GM12878 (cell line): ENCODE data around the gene TECPR1. TPM values are rescaled to one million over a fixed set of nuclear protein-coding genes. Genes with fewer than 3 reads are reported as not detected.

Experiments used
- ATAC-seq: fragments of 200-7000 bp; cut with Tn5 transposase; 3 replicates; pipeline ENCODE4 v1.9.1; 2020; ENCODE audit warnings: mild to moderate bottlenecking, moderate library complexity
- BruUV-seq: library from RNA; stranded (reverse); fragments of 400-500 nt; replicated peaks from 2 replicates; lab custom pipeline; 2021; lab: Mats Ljungman, UMichigan
- CTCF ChIA-PET: fragments of 300-600 bp; sonication (Branson Sonifier 250); formaldehyde crosslinking; extraction: SDS; loops from one replicate; lab custom pipeline; 2021; ENCODE audit warnings: inconsistent platforms; lab: Yijun Ruan, JAX
- POLR2A ChIA-PET: fragments of 350-600 bp; formaldehyde crosslinking; extraction: SDS; loops from one replicate; lab custom pipeline; 2021; ENCODE audit warnings: inconsistent platforms; lab: Charles Lee
- RAD21 ChIA-PET: fragments of 300-600 bp; sonication (Branson Sonifier 250); formaldehyde crosslinking; loops from one replicate; lab custom pipeline; 2023; ENCODE audit warnings: antibody characterized with exemption; ENCODE audit not compliant: unreplicated experiment; lab: Charles Lee
- SMC1A ChIA-PET: fragments of 300-600 bp; sonication (Branson Sonifier 250); formaldehyde crosslinking; loops from one replicate; lab custom pipeline; 2023; ENCODE audit not compliant: unreplicated experiment, uncharacterized antibody; lab: Charles Lee
- DNase-seq: peaks from one replicate; pipeline ENCODE4 v3.0.0-alpha.2; 2011; ENCODE audit warnings: low read depth, low spot score
- FAIRE-seq: peaks from 3 replicates; lab custom pipeline; 2011; peaks lifted over from hg19 to GRCh38; lab: Jason Lieb, UNC
- H2AFZ ChIP-seq: 2 replicates; pipeline ENCODE4 v1.6.0; 2011; ENCODE audit warnings: low read depth, low read length, control low read depth; ENCODE audit not compliant: control insufficient read depth
- H3K27ac ChIP-seq: 2 replicates; pipeline ENCODE4 v1.5.1; 2011; ENCODE audit warnings: control low read depth; ENCODE audit not compliant: control insufficient read depth, insufficient read depth
- H3K27me3 ChIP-seq, 2 experiments: replicated peaks in 1 of 2; 2 replicates each; pipeline versions ENCODE4 v1.6.0 to v1.6.1; 2011; ENCODE audit warnings: low read length in 1 of 2; ENCODE audit not compliant: control insufficient read depth in 2 of 2, insufficient read depth in 2 of 2
- H3K36me3 ChIP-seq, 2 experiments: 2 replicates each; pipeline ENCODE4 v1.5.1; 2011; ENCODE audit warnings: low read length in 1 of 2; ENCODE audit not compliant: control insufficient read depth in 2 of 2, insufficient read depth in 2 of 2
- H3K4me1 ChIP-seq: 2 replicates; pipeline ENCODE4 v1.6.1; 2011; ENCODE audit warnings: mild to moderate bottlenecking, low read length, moderate library complexity, mixed read lengths; ENCODE audit not compliant: control insufficient read depth, insufficient read depth
- H3K4me2 ChIP-seq: 2 replicates; pipeline ENCODE4 v1.6.0; 2011; ENCODE audit warnings: control low read depth; ENCODE audit not compliant: control insufficient read depth, insufficient read depth
- H3K4me3 ChIP-seq: fragments of 200-600 bp; sonication (generic); 2 replicates; pipeline ENCODE4 v1.5.1; 2016
- H3K79me2 ChIP-seq: 2 replicates; pipeline ENCODE4 v1.6.0; 2011; ENCODE audit warnings: low read length; ENCODE audit not compliant: control insufficient read depth, insufficient read depth
- H3K9ac ChIP-seq: 2 replicates; pipeline ENCODE4 v1.8.0; 2011; ENCODE audit warnings: low read length, control low read depth, mixed read lengths; ENCODE audit not compliant: control insufficient read depth, insufficient read depth
- H3K9me3 ChIP-seq: replicated peaks from 3 replicates; pipeline ENCODE4 v1.5.1; 2011; ENCODE audit warnings: mild to moderate bottlenecking, low read length; ENCODE audit not compliant: control insufficient read depth, insufficient read depth
- H4K20me1 ChIP-seq: 2 replicates; pipeline ENCODE4 v1.6.0; 2011; ENCODE audit not compliant: control insufficient read depth, insufficient read depth
- CHD2 ChIP-seq: IDR thresholded peaks from 2 replicates; pipeline ENCODE4 v1.6.1; 2011; ENCODE audit warnings: low read depth, low read length, improper control_type of control experiment, borderline replicate concordance
- FOXK2 ChIP-seq: fragments of 450-650 bp; IDR thresholded peaks from 2 replicates; pipeline ENCODE4 v1.6.1; 2017; ENCODE audit warnings: mild to moderate bottlenecking, moderate library complexity
- GATAD2B ChIP-seq: fragments of 450-650 bp; conservative IDR thresholded peaks from 2 replicates; pipeline ENCODE4 v1.6.1; 2017; ENCODE audit warnings: low read depth, mild to moderate bottlenecking, moderate library complexity
- MEF2B ChIP-seq: fragments of 450-650 bp; IDR thresholded peaks from 2 replicates; pipeline ENCODE4 v1.6.1; 2018; ENCODE audit warnings: mild to moderate bottlenecking, moderate library complexity; ENCODE audit not compliant: partially characterized antibody, poor library complexity, severe bottlenecking
- NFIC ChIP-seq: IDR thresholded peaks from 2 replicates; pipeline ENCODE4 v1.6.1; 2012; ENCODE audit warnings: low read depth, mild to moderate bottlenecking, inconsistent platforms, low read length, moderate library complexity
- PAX8 ChIP-seq: fragments of 450-650 bp; IDR thresholded peaks from 2 replicates; pipeline ENCODE4 v1.6.1; 2017; ENCODE audit warnings: mild to moderate bottlenecking, moderate library complexity
- RFX5 ChIP-seq: IDR thresholded peaks from 2 replicates; pipeline ENCODE4 v1.6.1; 2011; ENCODE audit warnings: low read depth, low read length, improper control_type of control experiment
- RUNX3 ChIP-seq: IDR thresholded peaks from 2 replicates; pipeline ENCODE4 v1.6.1; 2012; ENCODE audit warnings: low read length, inconsistent platforms
- SMAD1 ChIP-seq: fragments of 450-650 bp; IDR thresholded peaks from 2 replicates; pipeline ENCODE4 v1.6.1; 2018; ENCODE audit warnings: mild to moderate bottlenecking, low read depth; ENCODE audit not compliant: partially characterized antibody
- SMARCA5 ChIP-seq: fragments of 450-650 bp; IDR thresholded peaks from 2 replicates; pipeline ENCODE4 v1.6.1; 2017; ENCODE audit warnings: mild to moderate bottlenecking
- STAT3 ChIP-seq: IDR thresholded peaks from 2 replicates; pipeline ENCODE4 v1.6.1; 2011; ENCODE audit warnings: low read depth, low read length, improper control_type of control experiment
- WGBS: methylation state at CpG from one replicate; pipeline ENCODE4 v1.1.6; 2016; ENCODE audit warnings: low lambda C conversion rate; ENCODE audit not compliant: insufficient replicate concordance, insufficient coverage; ENCODE audit errors: missing lambda C conversion rate; 5-methylcytosine and 5-hydroxymethylcytosine counted together
- in situ Hi-C: fragments of 300-500 bp; cut with MboI; formaldehyde crosslinking; loops from 9 replicates; pipeline ENCODE4 v1.14.3; 2018; ENCODE audit warnings: mixed read lengths
- intact Hi-C: fragments of 100-400 bp; cut with micrococcal nuclease; formaldehyde crosslinking; loops from one replicate; pipeline ENCODE4 v1.14.2; 2022; ENCODE audit not compliant: unreplicated experiment
- polyA plus RNA-seq, 11 experiments: library from polyadenylated mRNA; depleted of rRNA in 4 of 11; unstranded in 6 of 11; stranded (reverse) in 5 of 11; fragments of >200 nt; fragmentation: Nextera tagmentation in 4 of 11; fragmentation: Illumina TruSeq in 1 of 11; extraction: Ambion mirVana in 4 of 11; extraction: Trizol in 1 of 11; gene quantifications; 1 replicate in 1 of 11; 2 replicates in 10 of 11; pipeline versions ENCODE4 v1.2.1 to v1.2.3, GENCODE V29; 2011 to 2016; ENCODE audit warnings: inconsistent platforms in 2 of 11, missing spikeins in 2 of 11, low read depth in 1 of 11
- total RNA-seq, 4 experiments: library from RNA; depleted of rRNA in 3 of 4; stranded (reverse); fragments of >200 nt in 3 of 4; fragmentation: Illumina TruSeq in 1 of 4; extraction: Trizol in 1 of 4; gene quantifications; 2 replicates each; pipeline versions ENCODE4 v1.2.1 to v1.2.3, GENCODE V29; 2013 to 2021
- TF ChIP-seq, protein P1 (sequence below): IDR thresholded peaks from 2 replicates; pipeline ENCODE4 v1.6.1; 2011; ENCODE audit warnings: low read depth, low read length, improper control_type of control experiment, borderline replicate concordance
- TF ChIP-seq, protein P2 (sequence below): IDR thresholded peaks from 2 replicates; pipeline ENCODE4 v1.6.1; 2012; ENCODE audit warnings: low read length, inconsistent platforms
- TF ChIP-seq, protein P3 (sequence below): IDR thresholded peaks from 2 replicates; pipeline ENCODE4 v1.6.1; 2011; ENCODE audit warnings: borderline replicate concordance, low read depth, mild to moderate bottlenecking, moderate library complexity, low read length; ENCODE audit not compliant: insufficient read depth, poor library complexity, severe bottlenecking

TECPR1 gene
- total and polyA plus RNA-seq, 10 of the 15 experiments (the other 5 are each of a cell fraction or from before 2014, with no cell fraction given) = 0.26 to 16.8 (median 4.2) TPM

DNA sequence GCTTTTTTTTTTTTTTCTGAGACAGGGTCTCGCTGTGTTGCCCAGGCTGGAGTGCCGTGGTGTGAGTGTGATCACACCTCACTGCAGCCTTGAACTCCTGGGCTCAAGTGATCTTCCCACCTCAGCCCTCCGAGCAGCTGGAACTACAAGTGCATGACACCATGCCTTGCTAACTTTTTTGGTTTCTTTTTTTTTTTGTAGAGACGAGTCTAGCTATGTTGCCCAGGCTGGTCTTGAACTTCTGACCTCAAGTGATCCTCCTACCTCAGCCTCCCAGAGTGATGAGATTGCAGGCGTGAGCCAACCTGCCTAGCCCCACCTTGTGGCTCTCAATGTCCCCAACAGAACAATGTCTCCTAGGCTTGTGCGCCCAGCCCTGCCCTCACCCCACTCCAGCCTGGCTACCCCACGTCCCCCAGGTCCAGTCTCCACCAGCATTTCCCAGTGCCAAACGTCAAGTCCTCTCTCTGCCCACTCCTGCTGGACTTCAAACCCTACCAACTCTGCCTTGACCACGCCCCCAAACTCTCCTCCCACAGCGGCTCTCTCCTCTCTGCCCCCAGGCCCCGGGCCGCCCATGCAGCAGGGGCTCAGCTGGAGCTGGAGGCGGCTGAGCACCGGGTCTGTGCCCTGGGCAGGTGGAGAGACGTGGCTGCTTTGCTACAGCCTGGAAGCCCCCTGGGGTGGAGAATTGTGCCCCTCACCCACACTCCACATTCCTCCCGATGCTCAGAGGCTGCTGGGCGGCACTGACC lies 21.9 kb downstream of the TECPR1 start:
- ChIA-PET SMC1A (no interaction called here), CTCF (interaction anchor here (0.7 kb wide), 1 partner anchor 1769 kb away, joined by 3 read pairs; no protein-coding TSS in a partner anchor), RAD21 (no interaction called here), POLR2A (no interaction called here)
- in situ Hi-C loops (no loop called here), intact Hi-C loops (no loop called here)
- WGBS = 86% methylated on average over 17 of the region's 17 CpGs
- no peak for DNase-seq
- no TSS peak for BruUV-seq
- no peak for FAIRE-seq
- ATAC-seq = peak; percentile 25; the same call in 1 of the 3 replicates
- Histone ChIP-seq H3K27me3 (no peaks in the 10 kb centered on the region), H3K79me2 (no peaks in the 10 kb centered on the region), H3K4me3 (no peak overlapping the region), H3K4me2 (no peak overlapping the region), H3K9me3 (no peaks in the 10 kb centered on the region), H3K27ac (no peak overlapping the region), H3K36me3 (no peaks in the 10 kb centered on the region), H3K4me1 (no peaks in the 10 kb centered on the region), H3K9ac (no peak overlapping the region), H2AFZ (no peak overlapping the region), H4K20me1 (no peaks in the 10 kb centered on the region)
- no peak for TF ChIP-seq CHD2
- TF ChIP-seq FOXK2 = no peak
- no peak for TF ChIP-seq RFX5
- TF ChIP-seq, protein P1, sequence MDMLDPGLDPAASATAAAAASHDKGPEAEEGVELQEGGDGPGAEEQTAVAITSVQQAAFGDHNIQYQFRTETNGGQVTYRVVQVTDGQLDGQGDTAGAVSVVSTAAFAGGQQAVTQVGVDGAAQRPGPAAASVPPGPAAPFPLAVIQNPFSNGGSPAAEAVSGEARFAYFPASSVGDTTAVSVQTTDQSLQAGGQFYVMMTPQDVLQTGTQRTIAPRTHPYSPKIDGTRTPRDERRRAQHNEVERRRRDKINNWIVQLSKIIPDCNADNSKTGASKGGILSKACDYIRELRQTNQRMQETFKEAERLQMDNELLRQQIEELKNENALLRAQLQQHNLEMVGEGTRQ = no peak
- TF ChIP-seq STAT3 = no peak
- no peak for TF ChIP-seq SMAD1
- TF ChIP-seq PAX8 = no peak
- no peak for TF ChIP-seq GATAD2B
- TF ChIP-seq, protein P2, sequence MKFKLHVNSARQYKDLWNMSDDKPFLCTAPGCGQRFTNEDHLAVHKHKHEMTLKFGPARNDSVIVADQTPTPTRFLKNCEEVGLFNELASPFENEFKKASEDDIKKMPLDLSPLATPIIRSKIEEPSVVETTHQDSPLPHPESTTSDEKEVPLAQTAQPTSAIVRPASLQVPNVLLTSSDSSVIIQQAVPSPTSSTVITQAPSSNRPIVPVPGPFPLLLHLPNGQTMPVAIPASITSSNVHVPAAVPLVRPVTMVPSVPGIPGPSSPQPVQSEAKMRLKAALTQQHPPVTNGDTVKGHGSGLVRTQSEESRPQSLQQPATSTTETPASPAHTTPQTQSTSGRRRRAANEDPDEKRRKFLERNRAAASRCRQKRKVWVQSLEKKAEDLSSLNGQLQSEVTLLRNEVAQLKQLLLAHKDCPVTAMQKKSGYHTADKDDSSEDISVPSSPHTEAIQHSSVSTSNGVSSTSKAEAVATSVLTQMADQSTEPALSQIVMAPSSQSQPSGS = no peak
- TF ChIP-seq NFIC = no peak
- TF ChIP-seq, protein P3, sequence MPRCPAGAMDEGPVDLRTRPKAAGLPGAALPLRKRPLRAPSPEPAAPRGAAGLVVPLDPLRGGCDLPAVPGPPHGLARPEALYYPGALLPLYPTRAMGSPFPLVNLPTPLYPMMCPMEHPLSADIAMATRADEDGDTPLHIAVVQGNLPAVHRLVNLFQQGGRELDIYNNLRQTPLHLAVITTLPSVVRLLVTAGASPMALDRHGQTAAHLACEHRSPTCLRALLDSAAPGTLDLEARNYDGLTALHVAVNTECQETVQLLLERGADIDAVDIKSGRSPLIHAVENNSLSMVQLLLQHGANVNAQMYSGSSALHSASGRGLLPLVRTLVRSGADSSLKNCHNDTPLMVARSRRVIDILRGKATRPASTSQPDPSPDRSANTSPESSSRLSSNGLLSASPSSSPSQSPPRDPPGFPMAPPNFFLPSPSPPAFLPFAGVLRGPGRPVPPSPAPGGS = no peak
- no peak for TF ChIP-seq MEF2B
- no peak for TF ChIP-seq SMARCA5
- no peak for TF ChIP-seq RUNX3
